Transverse colon (tissue), 4 donors: ENCODE measurements around the gene DENND1A. TPM values are rescaled to one million over a fixed set of nuclear protein-coding genes. Genes with fewer than 3 reads are reported as not detected.

Experiments
- DNase-seq: peaks from one replicate; pipeline ENCODE4 v3.0.0-alpha.2; 2019
- H3K27ac ChIP-seq, 4 donors: fragments of 200-600 bp; sonication (generic); 2 replicates each; pipeline ENCODE4 v1.5.1; 2016 to 2018; ENCODE audit warnings: inconsistent platforms in 4 of 4
- H3K27me3 ChIP-seq: fragments of 200-600 bp; sonication (generic); 2 replicates; pipeline ENCODE4 v1.5.1; 2017; ENCODE audit warnings: inconsistent platforms
- H3K36me3 ChIP-seq, 4 donors: fragments of 200-600 bp; sonication (generic); 2 replicates each; pipeline ENCODE4 v1.5.1; 2017 to 2019; ENCODE audit warnings: inconsistent platforms in 4 of 4
- H3K4me1 ChIP-seq, 4 donors: fragments of 200-600 bp; sonication (generic); 2 replicates each; pipeline ENCODE4 v1.5.1; 2017 to 2020; ENCODE audit warnings: inconsistent platforms in 4 of 4
- H3K4me3 ChIP-seq, 4 donors: fragments of 200-600 bp; sonication (generic); 1 replicate in 1 of 4; 2 replicates in 3 of 4; pipeline versions ENCODE4 v1.5.1 to v1.6.1; 2017 to 2019; ENCODE audit warnings: inconsistent platforms in 4 of 4
- H3K9me3 ChIP-seq, 2 donors: fragments of 200-600 bp; sonication (generic); 2 replicates each; pipeline ENCODE4 v1.5.1; 2017 to 2019; ENCODE audit warnings: inconsistent platforms in 2 of 2
- EP300 ChIP-seq: sonication (generic); formaldehyde crosslinking; IDR thresholded peaks from one replicate; pipeline ENCODE4 v1.6.1; 2017; ENCODE audit warnings: antibody characterized with exemption, low read depth
- POLR2A ChIP-seq: fragments of 450-650 bp; IDR thresholded peaks from one replicate; pipeline ENCODE4 v1.6.1; 2016; ENCODE audit warnings: antibody characterized with exemption, mild to moderate bottlenecking, moderate library complexity
- POLR2AphosphoS5 ChIP-seq, 3 donors: sonication (generic); formaldehyde crosslinking; IDR thresholded peaks; one replicate each; pipeline ENCODE4 v1.6.1; 2016; ENCODE audit warnings: antibody characterized with exemption in 3 of 3
- WGBS, 2 donors: methylation state at CpG; one replicate each; pipeline ENCODE4 v1.1.5; 2018; ENCODE audit warnings: low coverage in 1 of 2; 5-methylcytosine and 5-hydroxymethylcytosine counted together
- in situ Hi-C, 4 donors: fragments of 200-750 bp; cut with MboI; loops; one replicate each; pipeline versions ENCODE4 v1.15.0 to v1.15.1; 2017; ENCODE audit warnings: low sequenced_read_pairs in 3 of 4, low pct_ligation_motif_present in 1 of 4, low pct_unique_long_range_greater_than_20kb in 1 of 4
- intact Hi-C: fragments of 100-400 bp; cut with DNase I; formaldehyde crosslinking; loops from one replicate; pipeline ENCODE4 v1.15.1; 2023; ENCODE audit warnings: low total_unique reads
- total RNA-seq, 4 donors: library from RNA; depleted of rRNA; stranded (reverse); fragments of >200 nt; gene quantifications; one replicate each; pipeline ENCODE4 v1.1.0, GENCODE V29; 2016
- TF ChIP-seq, protein P1 (sequence below), 5 experiments: fragments of 200-600 bp in 3 of 5; fragments of 450-650 bp in 2 of 5; sonication (generic) in 3 of 5; IDR thresholded peaks; 1 replicate in 2 of 5; 2 replicates in 3 of 5; pipeline ENCODE4 v1.5.1; 2016 to 2017; ENCODE audit warnings: antibody characterized with exemption in 5 of 5, inconsistent platforms in 3 of 5, mild to moderate bottlenecking in 2 of 5, moderate library complexity in 1 of 5

Gene DENND1A
- total RNA-seq, 4 donors from 2014 or later: 12.5 to 78.6 (median 40.0) TPM

DNA sequence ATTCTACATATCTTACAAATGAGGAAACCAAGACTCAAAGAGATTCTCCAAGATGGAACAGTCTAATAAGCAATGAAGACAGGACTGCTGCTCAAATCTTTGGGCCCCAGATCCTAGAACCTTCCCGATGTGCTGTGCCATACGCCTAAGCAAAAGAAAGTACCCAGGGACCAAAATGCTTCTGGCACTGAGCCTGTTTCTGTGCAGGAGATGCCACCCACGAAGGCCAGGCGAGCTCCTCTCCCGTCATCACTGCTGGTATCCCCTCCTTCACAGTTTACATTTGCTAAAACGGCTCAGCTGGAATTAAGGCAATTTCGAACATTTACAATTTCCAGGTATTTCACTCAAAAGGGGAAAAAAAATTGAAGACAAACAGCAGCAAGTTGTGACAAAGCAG is 277.5 kb downstream of the DENND1A start:
- H3K4me1 ChIP-seq: peaks cover 0 to 18% (median 3%) of the 10 kb centered on the region in 4 donors
- no peak overlapping the region for H3K4me3 ChIP-seq
- in situ Hi-C loops (no loop called here), intact Hi-C loops (no loop called here)
- H3K9me3 ChIP-seq: no peaks in the 10 kb centered on the region
- DNase-seq: no peak
- H3K36me3 ChIP-seq: no peaks in the 10 kb centered on the region
- no peak for TF ChIP-seq POLR2AphosphoS5 (IDR thresholded peaks at IDR 0.05)
- no peak for TF ChIP-seq POLR2A
- TF ChIP-seq EP300: no peak
- TF ChIP-seq, protein P1, sequence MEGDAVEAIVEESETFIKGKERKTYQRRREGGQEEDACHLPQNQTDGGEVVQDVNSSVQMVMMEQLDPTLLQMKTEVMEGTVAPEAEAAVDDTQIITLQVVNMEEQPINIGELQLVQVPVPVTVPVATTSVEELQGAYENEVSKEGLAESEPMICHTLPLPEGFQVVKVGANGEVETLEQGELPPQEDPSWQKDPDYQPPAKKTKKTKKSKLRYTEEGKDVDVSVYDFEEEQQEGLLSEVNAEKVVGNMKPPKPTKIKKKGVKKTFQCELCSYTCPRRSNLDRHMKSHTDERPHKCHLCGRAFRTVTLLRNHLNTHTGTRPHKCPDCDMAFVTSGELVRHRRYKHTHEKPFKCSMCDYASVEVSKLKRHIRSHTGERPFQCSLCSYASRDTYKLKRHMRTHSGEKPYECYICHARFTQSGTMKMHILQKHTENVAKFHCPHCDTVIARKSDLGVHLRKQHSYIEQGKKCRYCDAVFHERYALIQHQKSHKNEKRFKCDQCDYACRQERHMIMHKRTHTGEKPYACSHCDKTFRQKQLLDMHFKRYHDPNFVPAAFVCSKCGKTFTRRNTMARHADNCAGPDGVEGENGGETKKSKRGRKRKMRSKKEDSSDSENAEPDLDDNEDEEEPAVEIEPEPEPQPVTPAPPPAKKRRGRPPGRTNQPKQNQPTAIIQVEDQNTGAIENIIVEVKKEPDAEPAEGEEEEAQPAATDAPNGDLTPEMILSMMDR (IDR thresholded peaks at IDR 0.05): no peak
- 92% methylated on average over 5 to 7 of the region's 7 CpGs for WGBS, 2 donors
- no peak overlapping the region for H3K27ac ChIP-seq
- no peaks in the 10 kb centered on the region for H3K27me3 ChIP-seq

DNA sequence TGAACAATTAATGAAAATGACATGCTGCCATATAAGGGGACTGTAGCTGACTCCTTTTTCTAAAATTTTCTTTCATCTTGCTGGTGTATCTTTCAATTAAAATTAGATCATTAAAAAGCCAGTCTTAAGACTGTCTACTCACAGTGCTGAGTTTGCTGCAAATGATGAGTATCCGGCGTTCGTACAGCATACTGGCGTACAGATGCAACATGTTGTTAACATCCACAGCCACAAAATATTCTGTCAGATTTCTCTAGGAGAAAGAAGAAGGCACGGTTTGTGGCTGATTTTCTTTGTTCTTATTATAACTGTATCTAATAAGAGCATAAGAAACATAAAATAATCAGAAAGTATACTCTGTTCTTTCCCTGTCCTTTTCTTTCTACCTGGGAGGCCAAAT is 278.1 kb downstream of the DENND1A start:
- TF ChIP-seq, protein P1 (IDR thresholded peaks at IDR 0.05): no peak
- TF ChIP-seq POLR2A: no peak
- TF ChIP-seq POLR2AphosphoS5 (IDR thresholded peaks at IDR 0.05): no peak
- no peak for TF ChIP-seq EP300
- in situ Hi-C loops: no loop called here
- Histone ChIP-seq H3K4me3 (no peak overlapping the region), H3K27me3 (no peaks in the 10 kb centered on the region), H3K36me3 (no peaks in the 10 kb centered on the region), H3K9me3 (no peaks in the 10 kb centered on the region), H3K27ac (no peak overlapping the region), H3K4me1 (peaks cover 0 to 21% (median 3%) of the 10 kb centered on the region in 4 donors)
- 95% methylated on average over 5 of the region's 5 CpGs for WGBS, 2 donors
- intact Hi-C loops: no loop called here
- no peak for DNase-seq

DNA sequence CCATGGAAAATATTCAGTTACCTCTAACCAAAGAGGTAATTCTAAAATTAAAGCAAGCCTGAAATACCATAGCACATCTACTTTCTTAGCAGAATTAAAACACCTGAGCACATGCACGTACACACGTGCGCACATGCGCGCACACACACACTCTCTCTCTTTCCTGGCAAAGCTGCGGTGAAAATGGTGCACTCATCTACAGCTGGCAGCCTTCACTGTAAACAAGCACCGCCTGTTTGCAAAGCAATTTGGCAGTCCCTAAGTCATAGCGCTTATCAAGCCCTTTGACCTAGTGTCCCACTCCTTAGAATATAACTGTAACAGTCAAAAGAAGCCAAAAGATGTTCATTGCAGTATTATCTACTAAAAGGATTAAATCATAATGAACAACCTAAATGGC is 278.7 kb downstream of the DENND1A start:
- H3K27me3 ChIP-seq: no peaks in the 10 kb centered on the region
- TF ChIP-seq POLR2AphosphoS5 (IDR thresholded peaks at IDR 0.05): peak in 2 of 3 donors; percentile 66 to 85
- TF ChIP-seq EP300: peak; percentile 76
- TF ChIP-seq, protein P1 (IDR thresholded peaks at IDR 0.05): no peak
- intact Hi-C loops: no loop called here
- WGBS, 2 donors: 17 to 53% methylated on average over 1 to 8 of the region's 8 CpGs
- peak; percentile 79 for DNase-seq
- no peak overlapping the region for H3K4me3 ChIP-seq
- H3K4me1 ChIP-seq: peaks cover 0 to 21% (median 3%) of the 10 kb centered on the region in 4 donors
- no peaks in the 10 kb centered on the region for H3K9me3 ChIP-seq
- H3K36me3 ChIP-seq: no peaks in the 10 kb centered on the region
- in situ Hi-C loops: no loop called here
- H3K27ac ChIP-seq: no peak overlapping the region

DNA sequence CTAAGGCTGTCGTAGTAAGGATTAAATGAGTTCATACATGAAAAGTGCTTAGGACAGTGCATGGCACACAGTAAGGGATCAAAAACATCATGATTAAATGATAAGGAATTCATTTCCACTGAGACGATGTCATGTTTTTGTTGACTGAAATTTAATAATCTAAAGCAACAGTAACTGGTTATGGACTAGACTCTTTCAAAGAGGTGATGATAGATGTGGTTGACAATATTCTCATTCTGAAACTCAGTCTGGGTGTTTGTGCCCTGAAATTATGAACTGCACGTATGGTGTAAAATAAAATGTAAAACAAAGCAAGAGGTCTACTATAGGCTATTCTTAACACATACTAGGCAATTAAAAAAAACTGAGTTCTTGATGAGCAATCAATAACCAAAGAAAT is 280.0 kb downstream of the DENND1A start:
- peaks cover 0 to 21% (median 3%) of the 10 kb centered on the region in 4 donors for H3K4me1 ChIP-seq
- no peaks in the 10 kb centered on the region for H3K9me3 ChIP-seq
- no peaks in the 10 kb centered on the region for H3K36me3 ChIP-seq
- WGBS, 2 donors: 67 to 88% methylated on average over 3 of the region's 3 CpGs
- DNase-seq: no peak
- H3K27me3 ChIP-seq: no peaks in the 10 kb centered on the region
- in situ Hi-C loops (no loop called here), intact Hi-C loops (no loop called here)
- H3K27ac ChIP-seq: no peak overlapping the region
- no peak overlapping the region for H3K4me3 ChIP-seq
- TF ChIP-seq POLR2AphosphoS5 (IDR thresholded peaks at IDR 0.05) (no peak), EP300 (no peak), POLR2A (no peak)
- TF ChIP-seq, protein P1 (IDR thresholded peaks at IDR 0.05): no peak
